RWPE2 (cell line): ENCODE data around the gene FBXW4.

Source experiments
- ATAC-seq: fragments of 200-7000 bp; cut with Tn5 transposase; 3 replicates; pipeline ENCODE4 v1.9.1; 2021; ENCODE audit warnings: low read depth
- DNase-seq: peaks from one replicate; pipeline ENCODE4 v3.0.0-alpha.2; 2020; ENCODE audit warnings: low spot score
- H3K27ac ChIP-seq: fragments of 450-650 bp; 2 replicates; pipeline ENCODE4 v1.5.1; 2017; ENCODE audit warnings: mild to moderate bottlenecking; ENCODE audit not compliant: poor library complexity, severe bottlenecking
- H3K27me3 ChIP-seq: fragments of 250-450 bp; sonication (Bioruptor Pico); 2 replicates; pipeline ENCODE4 v1.5.1; 2021; ENCODE audit warnings: mild to moderate bottlenecking, moderate library complexity; ENCODE audit not compliant: insufficient read depth, poor library complexity, severe bottlenecking
- H3K36me3 ChIP-seq: fragments of 250-450 bp; sonication (Bioruptor Pico); 2 replicates; pipeline ENCODE4 v1.5.1; 2020; ENCODE audit warnings: low read depth, mild to moderate bottlenecking, moderate library complexity
- H3K4me1 ChIP-seq: fragments of 250-450 bp; sonication (Bioruptor Pico); 2 replicates; pipeline ENCODE4 v1.5.1; 2021; ENCODE audit warnings: mild to moderate bottlenecking, moderate library complexity; ENCODE audit not compliant: insufficient read depth, poor library complexity, severe bottlenecking
- H3K4me3 ChIP-seq: fragments of 250-450 bp; sonication (Bioruptor Pico); 2 replicates; pipeline ENCODE4 v1.5.1; 2021; ENCODE audit warnings: mild to moderate bottlenecking, moderate library complexity; ENCODE audit not compliant: severe bottlenecking
- H3K9me3 ChIP-seq: fragments of 250-450 bp; sonication (Bioruptor Pico); 2 replicates; pipeline ENCODE4 v1.5.1; 2021; ENCODE audit warnings: mild to moderate bottlenecking, moderate library complexity; ENCODE audit not compliant: severe bottlenecking
- TF ChIP-seq, protein P1 (sequence below): fragments of 450-650 bp; IDR thresholded peaks from one replicate; pipeline ENCODE4 v1.5.1; 2017; ENCODE audit warnings: mild to moderate bottlenecking, moderate library complexity; ENCODE audit not compliant: poor library complexity, severe bottlenecking

The FBXW4 gene

DNA sequence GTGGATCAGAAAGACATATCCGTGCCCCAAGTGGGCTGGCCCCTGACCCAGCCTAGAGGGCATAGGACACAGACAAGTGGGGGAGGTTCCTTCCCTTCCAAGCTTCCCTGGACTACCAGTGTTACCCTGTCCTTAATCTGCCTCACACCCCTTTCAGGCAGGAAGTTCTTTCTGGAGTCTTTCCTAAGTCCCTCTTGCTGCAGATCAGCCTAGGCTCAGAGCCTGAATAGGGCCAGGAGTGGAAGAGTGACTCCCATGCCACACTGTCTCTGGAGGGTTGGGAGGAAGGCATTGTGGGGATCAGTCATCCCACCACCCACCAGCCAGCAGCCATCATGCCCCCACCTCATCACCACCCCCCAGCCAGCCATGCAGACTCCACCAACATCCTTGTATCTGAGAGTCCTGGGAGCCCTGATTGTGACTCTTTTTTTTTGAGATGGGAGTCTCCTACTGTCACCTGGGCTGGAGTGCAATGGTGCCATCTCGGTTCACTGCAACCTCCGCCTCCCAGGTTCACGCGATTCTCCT is 129.5 kb downstream of the FBXW4 start:
- Histone ChIP-seq H3K27ac (no peak overlapping the region), H3K9me3 (no peaks in the 10 kb centered on the region), H3K4me3 (no peak overlapping the region), H3K27me3 (peaks cover 19% of the 10 kb centered on the region), H3K4me1 (no peaks in the 10 kb centered on the region), H3K36me3 (no peaks in the 10 kb centered on the region)
- ATAC-seq (no peak), DNase-seq (peak; percentile 15)
- TF ChIP-seq, protein P1, sequence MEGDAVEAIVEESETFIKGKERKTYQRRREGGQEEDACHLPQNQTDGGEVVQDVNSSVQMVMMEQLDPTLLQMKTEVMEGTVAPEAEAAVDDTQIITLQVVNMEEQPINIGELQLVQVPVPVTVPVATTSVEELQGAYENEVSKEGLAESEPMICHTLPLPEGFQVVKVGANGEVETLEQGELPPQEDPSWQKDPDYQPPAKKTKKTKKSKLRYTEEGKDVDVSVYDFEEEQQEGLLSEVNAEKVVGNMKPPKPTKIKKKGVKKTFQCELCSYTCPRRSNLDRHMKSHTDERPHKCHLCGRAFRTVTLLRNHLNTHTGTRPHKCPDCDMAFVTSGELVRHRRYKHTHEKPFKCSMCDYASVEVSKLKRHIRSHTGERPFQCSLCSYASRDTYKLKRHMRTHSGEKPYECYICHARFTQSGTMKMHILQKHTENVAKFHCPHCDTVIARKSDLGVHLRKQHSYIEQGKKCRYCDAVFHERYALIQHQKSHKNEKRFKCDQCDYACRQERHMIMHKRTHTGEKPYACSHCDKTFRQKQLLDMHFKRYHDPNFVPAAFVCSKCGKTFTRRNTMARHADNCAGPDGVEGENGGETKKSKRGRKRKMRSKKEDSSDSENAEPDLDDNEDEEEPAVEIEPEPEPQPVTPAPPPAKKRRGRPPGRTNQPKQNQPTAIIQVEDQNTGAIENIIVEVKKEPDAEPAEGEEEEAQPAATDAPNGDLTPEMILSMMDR = no peak

DNA sequence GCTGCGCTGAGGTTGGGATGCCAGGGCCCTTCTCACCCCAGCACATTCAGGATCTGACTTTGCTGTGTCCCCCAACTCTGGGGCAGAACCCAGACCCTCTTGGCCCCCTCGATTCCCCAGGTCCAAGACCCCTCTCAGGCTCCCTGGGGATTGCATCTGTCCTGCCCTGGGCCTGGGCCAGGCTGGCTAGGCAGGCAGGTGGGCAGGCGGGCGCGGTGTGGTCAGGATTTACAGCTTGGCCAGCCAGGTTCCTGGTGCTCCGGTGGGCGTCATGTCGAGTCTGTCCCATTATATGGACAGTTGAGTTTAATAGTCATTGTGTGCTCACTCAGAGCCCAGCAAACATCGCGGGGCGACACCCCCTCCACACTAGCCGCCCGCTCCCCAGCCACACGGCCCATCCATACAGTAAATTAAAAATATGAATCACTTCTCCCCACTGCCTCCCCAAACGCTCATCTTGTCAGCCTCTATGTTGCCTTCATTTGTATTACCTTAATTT is 130.4 kb downstream of the FBXW4 start:
- Histone ChIP-seq H3K4me1 (no peaks in the 10 kb centered on the region), H3K27me3 (peaks cover 19% of the 10 kb centered on the region), H3K27ac (no peak overlapping the region), H3K9me3 (no peaks in the 10 kb centered on the region), H3K4me3 (no peak overlapping the region), H3K36me3 (no peaks in the 10 kb centered on the region)
- TF ChIP-seq, protein P1 = no peak
- peak; percentile 42 for DNase-seq
- no peak for ATAC-seq

DNA sequence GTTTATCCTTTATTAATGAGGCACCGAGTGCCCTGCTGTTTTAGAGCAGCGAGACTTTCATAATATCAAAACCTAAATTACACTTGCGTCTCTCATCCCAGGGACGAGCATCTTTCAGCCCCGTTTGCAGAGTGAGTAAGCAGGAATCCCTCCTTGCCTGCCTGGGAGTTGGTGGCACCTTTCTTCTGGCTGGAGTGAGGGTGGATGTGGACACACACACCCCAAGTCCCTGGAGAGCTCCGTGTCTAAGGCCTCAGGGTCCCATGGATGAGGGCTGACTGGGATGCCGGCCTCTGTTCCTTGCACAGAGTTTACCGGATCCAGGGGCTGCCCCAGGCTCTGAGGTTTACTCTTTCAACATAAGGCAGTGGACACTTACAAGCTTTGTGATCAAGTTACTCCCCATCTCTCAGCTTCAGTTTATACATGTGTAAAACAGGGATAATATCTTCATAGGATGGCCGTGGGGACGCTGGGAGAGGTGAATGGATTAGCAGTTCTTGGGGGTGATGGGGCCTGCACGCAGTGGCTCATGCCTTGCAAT is 131.4 kb downstream of the FBXW4 start:
- peaks cover 4% of the 10 kb centered on the region for H3K4me1 ChIP-seq
- H3K4me3 ChIP-seq = no peak overlapping the region
- no peaks in the 10 kb centered on the region for H3K9me3 ChIP-seq
- H3K27me3 ChIP-seq = peaks cover 19% of the 10 kb centered on the region
- ATAC-seq (no peak), DNase-seq (peak; percentile 25)
- TF ChIP-seq, protein P1 = no peak
- no peak overlapping the region for H3K27ac ChIP-seq
- no peaks in the 10 kb centered on the region for H3K36me3 ChIP-seq

DNA sequence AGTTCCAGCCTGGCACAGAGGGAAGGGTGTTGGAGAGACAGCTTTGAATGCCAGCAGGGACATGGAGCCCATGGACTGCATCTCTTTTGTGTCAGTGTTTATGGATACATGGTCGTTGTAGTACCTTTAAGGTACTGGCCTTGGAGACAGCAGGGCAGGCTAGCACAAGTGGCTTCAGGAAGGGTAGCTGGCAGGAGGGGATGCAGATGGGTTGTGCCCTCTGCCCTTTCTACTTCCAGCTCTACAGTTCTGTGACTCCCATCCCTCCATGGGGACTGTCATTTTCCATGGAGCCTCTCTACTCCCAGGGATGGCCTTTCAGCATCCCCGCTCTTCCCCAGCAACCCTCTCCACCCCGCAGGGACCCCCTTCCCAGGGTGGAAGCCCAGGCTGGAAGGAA is 132.0 kb downstream of the FBXW4 start:
- peaks cover 19% of the 10 kb centered on the region for H3K27me3 ChIP-seq
- no peaks in the 10 kb centered on the region for H3K9me3 ChIP-seq
- H3K4me1 ChIP-seq = peaks cover 9% of the 10 kb centered on the region
- H3K27ac ChIP-seq = no peak overlapping the region
- no peak for ATAC-seq
- TF ChIP-seq, protein P1 = no peak
- H3K4me3 ChIP-seq = no peak overlapping the region
- no peaks in the 10 kb centered on the region for H3K36me3 ChIP-seq
- DNase-seq = peak; percentile 8

DNA sequence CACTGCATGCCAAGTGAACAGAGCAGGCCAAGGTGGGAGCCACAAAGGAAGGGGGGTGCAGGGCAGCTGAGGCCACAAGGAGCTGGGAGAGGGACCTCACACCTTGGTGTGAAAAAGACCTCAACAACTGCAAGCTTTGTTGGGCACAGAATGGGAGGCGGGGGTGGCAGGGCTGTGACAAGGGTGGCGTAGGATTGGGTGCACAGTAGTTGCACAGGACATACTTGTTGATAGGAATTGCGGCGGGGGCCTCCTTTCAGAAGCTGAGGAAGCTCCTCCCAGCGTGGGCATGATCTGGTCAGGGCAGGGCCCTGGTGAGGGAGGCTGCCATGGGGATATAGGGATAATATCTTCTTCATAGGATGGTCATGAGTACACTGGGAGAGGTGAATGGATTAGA is 132.7 kb downstream of the FBXW4 start:
- DNase-seq (peak; percentile 33), ATAC-seq (no peak)
- TF ChIP-seq, protein P1 = no peak
- Histone ChIP-seq H3K27me3 (peaks cover 17% of the 10 kb centered on the region), H3K36me3 (no peaks in the 10 kb centered on the region), H3K4me1 (peaks cover 12% of the 10 kb centered on the region), H3K4me3 (no peak overlapping the region), H3K27ac (no peak overlapping the region), H3K9me3 (no peaks in the 10 kb centered on the region)
